ENCODE results near the gene RGMA.

RGMA gene

DNA sequence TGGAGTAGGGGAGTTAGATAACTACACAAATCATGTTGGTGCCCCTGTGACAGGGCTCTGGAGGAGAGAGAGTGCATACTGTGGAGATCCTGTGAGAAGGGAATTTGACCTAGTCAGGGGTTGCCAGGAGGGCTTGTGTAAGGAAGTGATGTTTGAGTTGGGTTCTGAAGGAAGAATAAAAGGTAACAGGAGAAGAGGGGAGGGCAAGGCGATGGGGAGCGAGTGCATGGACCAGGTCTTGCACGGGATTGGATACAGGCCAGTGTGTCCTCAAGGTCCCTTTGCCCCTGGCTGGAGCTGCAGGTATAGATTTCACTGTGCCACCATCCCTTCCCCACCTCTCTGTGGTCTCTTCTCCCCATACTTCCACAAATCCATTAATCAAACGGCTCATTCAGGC, 83.9 kb downstream of the RGMA start:
- DNase-seq, result no peak

- no peak for DNase-seq
These were observed 87.1 kb downstream of the RGMA start for GRCh38 chr15:93001881-93002280.

DNA sequence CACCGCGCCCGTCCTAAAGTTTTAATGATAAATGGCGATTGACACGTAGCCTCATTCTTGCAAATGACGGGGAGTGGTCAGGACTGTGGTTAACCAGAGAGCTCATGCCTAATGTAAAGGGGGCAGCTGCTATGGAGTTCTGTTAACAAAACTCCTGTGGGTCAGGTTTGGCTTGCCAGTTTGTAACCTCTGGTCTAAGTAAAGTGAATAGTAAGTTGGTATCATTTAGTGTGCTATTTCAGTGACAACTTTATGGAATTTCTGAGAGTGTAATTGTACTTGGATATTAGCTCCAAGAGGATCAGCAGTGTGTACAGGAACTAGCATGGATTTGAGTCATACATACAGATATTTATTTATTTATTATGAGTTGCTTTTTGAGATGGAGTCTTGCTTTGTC, 87.9 kb downstream of the RGMA start:
- no peak for DNase-seq

DNA sequence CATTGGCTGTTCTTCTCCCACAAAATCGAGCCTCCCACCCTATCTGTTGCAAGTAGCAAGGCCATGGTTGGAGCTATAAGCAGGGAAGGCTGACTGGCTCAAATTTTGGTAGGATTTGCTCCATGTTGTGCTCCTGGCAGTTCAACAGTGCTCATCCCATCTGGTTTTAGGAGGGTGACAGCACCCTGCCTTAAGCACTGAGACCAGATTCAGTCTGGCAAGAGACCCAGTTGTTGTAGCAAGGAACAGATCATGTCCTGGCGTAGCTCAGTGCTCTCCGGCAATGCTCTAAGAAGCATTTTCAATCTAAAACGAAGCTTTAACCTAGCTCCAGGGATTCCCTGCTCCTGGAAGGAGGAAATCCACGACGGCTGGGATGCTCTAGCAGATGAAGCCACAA, 91.2 kb downstream of the RGMA start:
- DNase-seq, result no peak

GRCh38 chr15:92992720-92993119, 96.3 kb downstream of the RGMA start:
- DNase-seq, result no peak

DNA sequence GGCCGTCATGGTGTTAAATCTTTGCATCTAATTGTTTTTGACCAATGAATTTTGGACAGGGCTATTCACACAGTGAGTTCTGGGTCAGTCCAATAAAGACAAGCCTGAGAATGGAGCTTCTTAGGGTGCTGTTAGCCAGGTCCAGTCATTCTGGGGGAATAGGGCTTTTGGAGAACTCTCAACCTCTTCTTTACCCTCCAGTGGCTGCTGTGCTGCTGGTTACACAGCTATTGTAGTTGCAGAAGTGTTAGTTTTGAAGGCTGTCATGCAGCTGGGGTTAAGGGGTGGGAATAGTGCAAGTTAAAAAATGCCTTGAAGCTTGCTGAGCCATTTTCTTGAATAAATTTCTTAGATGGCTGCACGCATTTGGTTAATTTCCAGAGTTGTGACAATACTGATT, 99.0 kb downstream of the RGMA start:
- DNase-seq, result no peak

GRCh38 chr15:92989470-92989869, 99.5 kb downstream of the RGMA start:
- no peak for DNase-seq

Measured in NCI-H1694 treated with DMSO at 0.1 percent for 48 hours (cell line).